Heart right ventricle (tissue), 16 donors: ENCODE data around the gene FIG4. TPM values are rescaled to one million over a fixed set of nuclear protein-coding genes. Genes with fewer than 3 reads are reported as not detected.
A peak's percentile ranks its signal among the peaks of the same experiment; 100 is the strongest.

ENCODE experiments used
- ATAC-seq, 8 donors: fragments of 200-7000 bp; cut with Tn5 transposase; one replicate each; pipeline ENCODE4 v1.9.1; 2020; ENCODE audit warnings: mild to moderate bottlenecking in 8 of 8, moderate library complexity in 8 of 8, moderate number of reproducible peaks in 1 of 8
- DNase-seq, 2 donors: peaks; one replicate each; pipeline ENCODE4 v3.0.0-alpha.2; 2020
- H3K27ac ChIP-seq, 10 donors: fragments of 200-600 bp; sonication (generic) in 2 of 10; one replicate each; pipeline versions ENCODE4 v1.5.0 to v1.8.0; 2020 to 2022; ENCODE audit warnings: mild to moderate bottlenecking in 3 of 10
- H3K27me3 ChIP-seq, 7 donors: fragments of 200-600 bp; one replicate each; pipeline ENCODE4 v1.8.0; 2021 to 2022; ENCODE audit warnings: mild to moderate bottlenecking in 2 of 7
- H3K36me3 ChIP-seq, 9 donors: fragments of 200-600 bp; sonication (generic) in 1 of 9; one replicate each; pipeline versions ENCODE4 v1.5.0 to v1.8.0; 2020 to 2022; ENCODE audit warnings: mild to moderate bottlenecking in 2 of 9
- H3K4me1 ChIP-seq, 9 donors: fragments of 200-600 bp; sonication (generic) in 1 of 9; one replicate each; pipeline versions ENCODE4 v1.5.0 to v1.8.0; 2020 to 2022; ENCODE audit warnings: mild to moderate bottlenecking in 4 of 9
- H3K4me3 ChIP-seq, 10 donors: fragments of 200-600 bp; sonication (generic) in 2 of 10; one replicate each; pipeline versions ENCODE4 v1.5.0 to v1.8.0; 2020 to 2022; ENCODE audit warnings: mild to moderate bottlenecking in 7 of 10, moderate library complexity in 2 of 10
- H3K9me3 ChIP-seq, 11 donors: fragments of 200-600 bp in 10 of 11; sonication (generic) in 2 of 11; one replicate each; pipeline versions ENCODE4 v1.5.0 to v1.8.0; 2013 to 2022; ENCODE audit warnings: mild to moderate bottlenecking in 2 of 11, control low read depth in 1 of 11, moderate library complexity in 1 of 11
- CTCF ChIP-seq, 9 donors: fragments of 200-600 bp; sonication (generic) in 2 of 9; IDR thresholded peaks; one replicate each; pipeline versions ENCODE4 v1.5.0 to v1.8.0; 2021 to 2022; ENCODE audit warnings: antibody characterized with exemption in 9 of 9, mild to moderate bottlenecking in 5 of 9, moderate library complexity in 1 of 9
- WGBS, 2 donors: extraction: QIAGEN DNeasy Blood & Tissue Kit; methylation state at CpG; one replicate each; pipeline ENCODE4 v1.1.7; 2013; ENCODE audit warnings: inconsistent platforms in 1 of 2; 5-methylcytosine and 5-hydroxymethylcytosine counted together
- intact Hi-C, 10 donors: fragments of 100-400 bp; cut with DNase I; formaldehyde crosslinking; loops; one replicate each; pipeline versions ENCODE4 v1.11.1 to v1.14.2; 2022
- polyA plus RNA-seq, 2 donors: library from polyadenylated mRNA; stranded (reverse); fragments of 200-250 nt; gene quantifications; one replicate each; pipeline ENCODE4 v1.2.3, GENCODE V29; 2013
- total RNA-seq, 10 donors: library from RNA; stranded (reverse); fragmentation: NEBNext Ultra II Directional in 3 of 10; extraction: Animal tissue kit (Norgen Biotek cat#: 25700) in 3 of 10; gene quantifications; one replicate each; pipeline versions ENCODE4 v1.2.1 to v1.2.4, GENCODE V29; 2021 to 2023
- donor health status: Arrhythmogenic right ventricular cardiomyopathy.
- donor health status: ischemic (EF 13 %, LVEDD 7.1; RV severe dilation, severe dysfunction).
- donor health status: healthy with polysubstance abuse.
- donor health status: DM: no; HTN: yes; CAD: no.
- donor health status: DM: no; HTN: no; CAD: no.
- donor health status: ischemic (EF 25% LVEDD 6.9; RV normal size, moderate dysfunction).
- donor health status: ischemic (EF 25% LVEDD 5.7; RV mildly dilated, moderate dysfunction).
- donor health status: healthy.
- donor health status: DM: yes; HTN: yes; CAD: no.
- donor health status: Ischemic cardiomyopathy.
- donor health status: ischemic (EF 35%, LVEDD 5.7; RV mildly dilated, moderate dysfunction).
- donor health status: nonischemic (EF 11% LVEDD 7.7; RV severe dilation, severe dysfunction).
- donor health status: DM: yes; HTN: yes; CAD: no.
- donor health status: PGD.
- donor health status: ischemic (EF 29% LVEDD 5.4; RV normal size, mild dysfunction).
- donor health status: nonischemic (EF 23%, LVEDD 6.1; RV moderate dilation, normal function).

The FIG4 gene
- total and polyA plus RNA-seq, 12 donors: 5.1 to 13.1 (median 9.2) TPM

- intact Hi-C loops: no loop called here
- 83 to 85% methylated on average over 12 of the region's 12 CpGs for WGBS, 2 donors
- Histone ChIP-seq H3K27ac (no peak overlapping the region), H3K27me3 (no peaks in the 10 kb centered on the region), H3K36me3 (peaks cover 0 to 37% (median 6%) of the 10 kb centered on the region in 9 donors), H3K4me3 (no peak overlapping the region), H3K9me3 (no peaks in the 10 kb centered on the region), H3K4me1 (peaks cover 0 to 23% (median 15%) of the 10 kb centered on the region in 9 donors)
- TF ChIP-seq CTCF (IDR thresholded peaks at IDR 0.05): no peak
- DNase-seq (no peak), ATAC-seq (no peak)
Measured at GRCh38 chr6:109791301-109791700, 100.2 kb downstream of the FIG4 start.

DNA sequence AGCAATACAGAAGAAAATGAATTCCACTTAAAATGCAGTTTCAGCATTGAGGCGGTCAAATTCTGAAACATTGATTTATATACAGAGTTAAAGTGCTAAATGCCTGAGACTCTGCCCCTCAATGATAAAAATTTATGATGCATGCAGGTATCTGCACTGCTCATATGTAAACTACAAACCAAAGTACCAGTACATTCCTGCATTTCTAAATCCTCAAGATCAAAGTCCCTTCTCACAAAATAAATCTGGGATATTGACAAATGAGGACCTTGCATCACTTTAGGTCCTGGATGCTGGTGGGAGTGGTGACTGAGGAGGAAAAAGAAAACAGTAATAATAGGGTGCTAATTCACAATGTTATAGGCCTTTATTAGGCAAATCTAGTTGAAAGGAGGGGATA, 101.9 kb downstream of the FIG4 start:
- DNase-seq (no peak), ATAC-seq (no peak)
- intact Hi-C loops: no loop called here
- Histone ChIP-seq H3K27me3 (no peaks in the 10 kb centered on the region), H3K36me3 (peaks cover 0 to 34% (median 9%) of the 10 kb centered on the region in 9 donors), H3K9me3 (no peaks in the 10 kb centered on the region), H3K4me1 (peaks cover 0 to 23% (median 15%) of the 10 kb centered on the region in 9 donors), H3K4me3 (no peak overlapping the region), H3K27ac (peak overlapping the region in 6 of 10 donors; percentile 48 to 76 (median 68))
- no peak for TF ChIP-seq CTCF (IDR thresholded peaks at IDR 0.05)
- WGBS, 2 donors: 97 to 99% methylated on average over 1 of the region's 1 CpG

DNA sequence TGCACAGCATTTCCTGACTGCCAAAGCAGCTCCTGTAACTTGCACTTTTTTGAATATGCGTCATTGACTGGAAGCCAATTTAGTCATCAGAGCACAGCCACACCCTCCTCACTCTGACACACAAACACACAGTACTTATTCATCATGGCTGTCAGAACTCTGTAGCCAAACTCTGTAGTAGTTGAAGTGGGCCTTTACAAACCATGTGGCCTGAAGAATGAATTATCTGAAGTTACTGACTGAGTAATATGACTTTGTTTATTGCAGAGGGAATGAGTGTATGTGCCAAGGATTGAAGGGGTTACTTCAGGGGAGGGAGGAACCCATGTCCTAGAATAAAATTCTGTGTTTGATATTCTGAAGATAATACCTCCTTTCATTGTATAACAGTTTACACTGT, 102.7 kb downstream of the FIG4 start:
- Histone ChIP-seq H3K4me1 (peaks cover 0 to 23% (median 15%) of the 10 kb centered on the region in 9 donors), H3K36me3 (peaks cover 0 to 26% (median 9%) of the 10 kb centered on the region in 9 donors), H3K27me3 (no peaks in the 10 kb centered on the region), H3K9me3 (no peaks in the 10 kb centered on the region), H3K4me3 (no peak overlapping the region), H3K27ac (peak overlapping the region in 9 of 10 donors; percentile 32 to 76 (median 67))
- DNase-seq: peak in 1 of 2 donors; percentile 47
- ATAC-seq: peak; percentile 69 to 99 (median 94)
- no peak for TF ChIP-seq CTCF (IDR thresholded peaks at IDR 0.05)
- intact Hi-C loops: no loop called here
- WGBS, 2 donors: 17 to 19% methylated on average over 1 of the region's 1 CpG

DNA sequence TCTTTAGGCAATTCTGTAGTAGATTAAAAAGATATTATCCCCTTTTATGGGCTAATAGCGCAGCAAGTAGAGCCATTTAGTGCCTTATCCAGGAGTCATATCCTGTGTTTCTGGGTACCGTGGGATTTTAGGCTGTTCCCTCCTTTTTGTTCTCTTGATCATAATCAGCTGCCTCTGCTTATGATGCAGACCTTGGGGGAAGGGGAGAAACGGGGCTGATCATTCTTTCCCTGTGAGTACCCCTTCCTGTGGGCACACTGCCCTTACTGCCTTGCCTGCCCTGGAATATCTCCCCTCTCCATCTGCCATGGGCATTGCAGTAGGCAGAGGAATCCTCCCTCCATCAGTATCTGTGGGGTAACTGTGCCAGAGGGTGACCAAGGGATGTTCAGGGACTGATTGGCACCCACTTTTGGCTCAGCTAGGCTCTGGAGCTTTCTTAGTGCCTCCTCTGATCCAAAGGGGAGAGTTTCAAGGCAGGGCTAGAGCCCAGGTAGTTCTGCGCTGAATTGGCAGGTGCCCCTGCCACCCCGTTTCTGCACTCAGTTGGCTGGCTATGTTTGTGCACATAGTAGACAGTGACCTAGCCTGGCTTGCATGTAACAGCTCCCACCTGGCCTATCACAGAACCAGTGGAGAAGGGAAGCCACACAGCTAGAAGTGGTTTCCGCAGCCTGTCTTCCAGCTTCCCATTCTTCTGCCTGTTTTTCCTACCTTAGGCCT, 103.3 kb downstream of the FIG4 start:
- peak overlapping the region in 9 of 10 donors; percentile 32 to 76 (median 67) for H3K27ac ChIP-seq

More for the DNA sequence above, 103.3 kb downstream of the FIG4 start:
- WGBS, 2 donors: 74 to 77% methylated on average over 6 of the region's 6 CpGs
- peaks cover 0 to 29% (median 9%) of the 10 kb centered on the region in 9 donors for H3K36me3 ChIP-seq
- H3K9me3 ChIP-seq: no peaks in the 10 kb centered on the region
- intact Hi-C loops: no loop called here
- H3K4me1 ChIP-seq: peaks cover 0 to 23% (median 15%) of the 10 kb centered on the region in 9 donors
- H3K4me3 ChIP-seq: no peak overlapping the region
- TF ChIP-seq CTCF (IDR thresholded peaks at IDR 0.05): no peak
- ATAC-seq (peak in 6 of 8 donors; percentile 19 to 42 (median 34)), DNase-seq (no peak)
- no peaks in the 10 kb centered on the region for H3K27me3 ChIP-seq
